Neuronal stem cell (in vitro differentiated cells): ENCODE results near the gene TLR9.

Experiments used
- DNase-seq: peaks from one replicate; pipeline ENCODE4 v3.0.0-alpha.2; 2013; ENCODE audit warnings: low spot score
- H2AFZ ChIP-seq: one replicate; pipeline ENCODE4 v1.6.1; 2013; ENCODE audit warnings: mild to moderate bottlenecking, low read length, inconsistent platforms
- H2AK5ac ChIP-seq: 2 replicates; pipeline ENCODE4 v1.6.1; 2013; ENCODE audit warnings: low read depth, mild to moderate bottlenecking, inconsistent platforms, low read length, moderate library complexity, mixed read lengths
- H2BK120ac ChIP-seq: 2 replicates; pipeline ENCODE4 v1.6.1; 2013; ENCODE audit warnings: low read depth, mild to moderate bottlenecking, inconsistent platforms, low read length, moderate library complexity, mixed read lengths
- H2BK12ac ChIP-seq: one replicate; pipeline ENCODE4 v1.6.1; 2013; ENCODE audit warnings: low read length, inconsistent platforms
- H2BK15ac ChIP-seq: 2 replicates; pipeline ENCODE4 v1.6.1; 2013; ENCODE audit warnings: mild to moderate bottlenecking, low read length, inconsistent platforms, mixed read lengths
- H2BK5ac ChIP-seq: one replicate; pipeline ENCODE4 v1.6.1; 2013; ENCODE audit warnings: inconsistent platforms, mild to moderate bottlenecking, low read length, moderate library complexity
- H3K14ac ChIP-seq: one replicate; pipeline ENCODE4 v1.6.1; 2013; ENCODE audit warnings: low read length, inconsistent platforms
- H3K18ac ChIP-seq: 2 replicates; pipeline ENCODE4 v1.6.1; 2013; ENCODE audit warnings: low read length, inconsistent platforms
- H3K23ac ChIP-seq: 2 replicates; pipeline ENCODE4 v1.6.1; 2013; ENCODE audit warnings: low read depth, mild to moderate bottlenecking, mixed read lengths, low read length, inconsistent platforms; ENCODE audit not compliant: poor library complexity
- H3K27ac ChIP-seq: replicated peaks from 3 replicates; pipeline ENCODE4 v1.5.1; 2013; ENCODE audit warnings: low read length, inconsistent platforms
- H3K27me3 ChIP-seq, 3 experiments: 2 replicates each; pipeline ENCODE4 v1.6.1; 2013; ENCODE audit warnings: low read length in 3 of 3, mild to moderate bottlenecking in 2 of 3, inconsistent platforms in 1 of 3, low read depth in 1 of 3, mixed read lengths in 1 of 3, moderate library complexity in 1 of 3; ENCODE audit not compliant: control insufficient read depth in 3 of 3, insufficient read depth in 3 of 3
- H3K36me3 ChIP-seq, 2 donors: replicated peaks in 1 of 2; 2 replicates each; pipeline ENCODE4 v1.6.1; 2013; ENCODE audit warnings: low read length in 2 of 2; ENCODE audit not compliant: control insufficient read depth in 2 of 2, insufficient read depth in 2 of 2
- H3K4ac ChIP-seq: 2 replicates; pipeline ENCODE4 v1.6.1; 2013; ENCODE audit warnings: inconsistent platforms, mild to moderate bottlenecking, low read length, moderate library complexity
- H3K4me1 ChIP-seq, 2 donors: 1 replicate in 1 of 2; 2 replicates in 1 of 2; pipeline ENCODE4 v1.6.1; 2013; ENCODE audit warnings: low read length in 2 of 2, low read depth in 1 of 2; ENCODE audit not compliant: control insufficient read depth in 2 of 2, insufficient read depth in 1 of 2
- H3K4me2 ChIP-seq: one replicate; pipeline ENCODE4 v1.6.1; 2013; ENCODE audit warnings: mild to moderate bottlenecking, low read length, inconsistent platforms; ENCODE audit not compliant: insufficient read depth, poor library complexity, severe bottlenecking
- H3K4me3 ChIP-seq, 2 donors: 2 replicates each; pipeline ENCODE4 v1.5.1; 2013; ENCODE audit warnings: low read length in 2 of 2, mild to moderate bottlenecking in 2 of 2, inconsistent platforms in 1 of 2, moderate library complexity in 1 of 2
- H3K79me1 ChIP-seq: one replicate; pipeline ENCODE4 v1.6.1; 2013; ENCODE audit warnings: low read depth, mild to moderate bottlenecking, inconsistent platforms, low read length, moderate library complexity
- H3K9ac ChIP-seq: one replicate; pipeline ENCODE4 v1.6.1; 2013; ENCODE audit warnings: mild to moderate bottlenecking, low read depth, low read length, inconsistent platforms; ENCODE audit not compliant: poor library complexity
- H3K9me3 ChIP-seq, 2 donors: replicated peaks in 1 of 2; 2 replicates each; pipeline versions ENCODE3 to v1.6.1; 2013; ENCODE audit warnings: low read length in 2 of 2, mild to moderate bottlenecking in 2 of 2, inconsistent platforms in 1 of 2, low read depth in 1 of 2, mixed read lengths in 1 of 2, moderate library complexity in 1 of 2; ENCODE audit not compliant: control insufficient read depth in 2 of 2, insufficient read depth in 1 of 2
- H4K8ac ChIP-seq: one replicate; pipeline ENCODE4 v1.6.1; 2013; ENCODE audit warnings: low read depth, mild to moderate bottlenecking, inconsistent platforms, low read length, moderate library complexity
- H4K91ac ChIP-seq: one replicate; pipeline ENCODE4 v1.6.1; 2013; ENCODE audit warnings: low read length, low read depth, mild to moderate bottlenecking, inconsistent platforms; ENCODE audit not compliant: poor library complexity
- WGBS, 2 donors: extraction: QIAGEN DNeasy Blood & Tissue Kit; methylation state at CpG; one replicate each; pipeline ENCODE4 v1.1.7; 2013; ENCODE audit warnings: missing lambda C conversion rate in 2 of 2, mixed read lengths in 1 of 2; ENCODE audit not compliant: insufficient read length in 2 of 2, insufficient replicate concordance in 1 of 2; ENCODE audit errors: extremely low coverage in 2 of 2; 5-methylcytosine and 5-hydroxymethylcytosine counted together

The TLR9 gene

DNA sequence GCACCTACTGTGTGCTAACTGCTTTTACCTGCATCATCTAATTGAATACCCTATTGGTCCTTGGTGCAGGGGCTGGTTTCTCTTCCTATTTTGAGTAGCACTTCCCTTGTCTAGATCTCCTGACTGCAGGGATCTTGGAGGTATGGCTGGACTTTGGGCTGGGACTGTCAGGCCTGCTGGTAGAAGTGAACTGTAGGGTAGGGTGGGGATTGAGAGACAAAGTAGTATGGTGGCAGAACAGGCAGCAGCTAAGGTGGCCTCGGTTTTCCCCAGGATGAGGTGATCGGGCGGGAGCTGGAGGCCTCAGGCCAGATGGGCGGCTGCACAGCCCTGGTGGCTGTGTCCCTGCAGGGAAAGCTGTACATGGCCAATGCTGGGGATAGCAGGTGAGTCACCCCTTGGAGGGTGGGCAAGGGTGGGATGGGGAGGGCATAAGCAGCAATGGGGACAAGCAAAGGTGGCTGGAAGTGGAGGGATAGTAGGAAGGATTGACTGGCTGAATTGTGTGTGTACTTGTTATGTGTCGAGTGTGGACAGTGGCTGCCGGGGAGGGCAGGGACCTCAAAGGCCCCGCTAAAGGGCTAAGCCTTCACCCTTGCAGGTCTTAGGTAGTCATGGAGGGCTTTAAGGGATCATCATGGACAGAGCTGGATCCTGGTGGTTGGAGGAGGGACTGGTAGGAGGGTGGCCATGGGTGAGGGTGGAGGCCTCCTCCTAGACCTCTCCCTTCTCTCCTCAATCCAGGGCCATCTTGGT is 22.1 kb upstream of the TLR9 start:
- no peaks in the 10 kb centered on the region for H3K79me1 ChIP-seq
- H3K4me3 ChIP-seq: no peak overlapping the region
- H4K8ac ChIP-seq: no peak overlapping the region
- H3K14ac ChIP-seq: no peak overlapping the region
- peaks cover 0 to 5% of the 10 kb centered on the region in 2 donors for H3K4me1 ChIP-seq
- WGBS, 2 donors: no CpG with 5 or more reads among the region's 7 CpGs
- H2BK15ac ChIP-seq: no peak overlapping the region
- no peak overlapping the region for H2AFZ ChIP-seq
- no peak overlapping the region for H2BK120ac ChIP-seq
- H3K27ac ChIP-seq: no peak overlapping the region
- H3K9ac ChIP-seq: no peak overlapping the region
- no peak overlapping the region for H3K18ac ChIP-seq
- no peak overlapping the region for H2BK12ac ChIP-seq
- H2AK5ac ChIP-seq: no peak overlapping the region
- H4K91ac ChIP-seq: no peak overlapping the region
- H3K23ac ChIP-seq: no peak overlapping the region
- H3K9me3 ChIP-seq: peaks cover 4 to 7% of the 10 kb centered on the region in 2 donors
- no peak for DNase-seq
- H2BK5ac ChIP-seq: no peak overlapping the region
- H3K27me3 ChIP-seq: peaks cover 0 to 26% (median 0%) of the 10 kb centered on the region in 3 experiments
- H3K4ac ChIP-seq: no peak overlapping the region
- no peak overlapping the region for H3K4me2 ChIP-seq
- peaks cover 4 to 38% of the 10 kb centered on the region in 2 donors for H3K36me3 ChIP-seq

DNA sequence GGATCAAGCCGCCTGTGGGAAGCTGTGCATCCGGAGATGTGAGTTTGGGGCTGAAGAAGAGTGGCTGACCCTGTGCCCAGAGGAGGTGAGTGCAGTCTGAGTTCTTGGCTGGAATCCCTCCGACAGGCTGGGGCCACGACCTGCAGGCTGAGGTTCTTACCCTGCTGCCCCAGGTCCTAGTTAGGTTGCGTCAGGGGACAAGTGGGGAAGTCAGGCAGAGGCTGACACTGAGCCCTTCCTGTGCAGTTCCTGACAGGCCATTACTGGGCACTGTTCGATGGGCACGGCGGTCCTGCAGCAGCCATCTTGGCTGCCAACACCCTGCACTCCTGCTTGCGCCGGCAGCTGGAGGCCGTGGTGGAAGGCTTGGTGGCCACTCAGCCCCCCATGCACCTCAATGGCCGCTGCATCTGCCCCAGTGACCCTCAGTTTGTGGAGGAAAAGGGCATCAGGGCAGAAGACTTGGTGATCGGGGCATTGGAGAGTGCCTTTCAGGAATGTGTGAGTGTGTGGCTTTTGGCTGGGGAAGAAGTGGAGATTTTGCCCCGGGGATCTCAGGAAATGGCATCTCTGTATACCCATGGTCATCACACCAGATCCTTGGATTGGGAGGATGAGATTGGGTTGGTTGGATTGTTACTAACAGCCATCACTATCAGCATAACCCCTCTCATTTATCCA is 21.4 kb upstream of the TLR9 start:
- Histone ChIP-seq H3K4ac (no peak overlapping the region), H2BK120ac (no peak overlapping the region), H3K9ac (no peak overlapping the region), H4K8ac (no peak overlapping the region), H3K36me3 (peaks cover 4 to 31% of the 10 kb centered on the region in 2 donors), H4K91ac (no peak overlapping the region), H2BK12ac (no peak overlapping the region), H2BK5ac (peak overlapping the region; percentile 10), H3K4me1 (peaks cover 0 to 5% of the 10 kb centered on the region in 2 donors), H3K9me3 (peaks cover 4 to 7% of the 10 kb centered on the region in 2 donors), H3K23ac (peak overlapping the region; percentile 86), H2AK5ac (peak overlapping the region; percentile 48), H2BK15ac (no peak overlapping the region), H3K27me3 (peaks cover 0 to 26% (median 0%) of the 10 kb centered on the region in 3 experiments), H3K4me2 (no peak overlapping the region), H2AFZ (no peak overlapping the region), H3K14ac (no peak overlapping the region), H3K79me1 (no peaks in the 10 kb centered on the region), H3K4me3 (no peak overlapping the region), H3K18ac (no peak overlapping the region), H3K27ac (no peak overlapping the region)
- whole genome bisulfite sequencing, 2 donors: no CpG with 5 or more reads among the region's 14 CpGs
- DNase-seq: no peak

DNA sequence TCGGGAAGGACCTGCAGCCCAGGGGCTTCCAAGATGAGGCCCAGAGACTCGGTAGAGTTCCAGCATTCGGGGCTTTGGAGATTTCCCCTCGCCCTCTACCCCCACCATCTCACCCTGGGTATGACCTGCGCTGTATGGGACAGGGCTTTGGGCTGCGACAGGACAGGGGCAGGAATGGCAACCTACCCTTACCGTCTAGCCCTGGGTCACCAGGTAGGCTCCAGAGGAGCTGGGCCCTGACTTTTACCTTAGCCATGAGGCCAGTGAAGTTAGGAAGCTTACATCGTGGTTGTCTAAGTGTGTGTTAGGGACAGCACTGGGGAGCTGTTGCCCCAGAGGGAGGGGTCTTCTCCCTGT is 20.8 kb upstream of the TLR9 start:
- Histone ChIP-seq H3K27ac (no peak overlapping the region), H3K4ac (no peak overlapping the region), H4K8ac (no peak overlapping the region), H3K9me3 (peaks cover 4 to 7% of the 10 kb centered on the region in 2 donors), H3K23ac (no peak overlapping the region), H2BK15ac (no peak overlapping the region), H3K14ac (no peak overlapping the region), H3K27me3 (peaks cover 0 to 26% (median 0%) of the 10 kb centered on the region in 3 experiments), H3K4me1 (peaks cover 0 to 5% of the 10 kb centered on the region in 2 donors), H3K9ac (no peak overlapping the region), H2BK5ac (no peak overlapping the region), H2BK120ac (no peak overlapping the region), H3K4me3 (peak overlapping the region in 1 of 2 donors; percentile 78), H3K79me1 (no peaks in the 10 kb centered on the region), H3K18ac (peak overlapping the region; percentile 76), H2BK12ac (no peak overlapping the region), H2AFZ (peak overlapping the region; percentile 21), H4K91ac (no peak overlapping the region), H3K4me2 (peak overlapping the region; percentile 82), H3K36me3 (peaks cover 4 to 25% of the 10 kb centered on the region in 2 donors), H2AK5ac (no peak overlapping the region)
- DNase-seq: no peak
- no CpG with 5 or more reads among the region's 8 CpGs for WGBS, 2 donors
